Ammon's horn (tissue), 1 donor: ENCODE results near the gene DIP2C.
"Not testable (repeated sequence)": the region's sequence is repeated elsewhere in the genome, so short reads cannot be mapped to it uniquely, and the experiment has no call there.

ENCODE experiments used
- DNase-seq: peaks from one replicate; pipeline ENCODE4 v3.0.0-alpha.2; 2016; ENCODE audit warnings: low spot score

Gene DIP2C

DNA sequence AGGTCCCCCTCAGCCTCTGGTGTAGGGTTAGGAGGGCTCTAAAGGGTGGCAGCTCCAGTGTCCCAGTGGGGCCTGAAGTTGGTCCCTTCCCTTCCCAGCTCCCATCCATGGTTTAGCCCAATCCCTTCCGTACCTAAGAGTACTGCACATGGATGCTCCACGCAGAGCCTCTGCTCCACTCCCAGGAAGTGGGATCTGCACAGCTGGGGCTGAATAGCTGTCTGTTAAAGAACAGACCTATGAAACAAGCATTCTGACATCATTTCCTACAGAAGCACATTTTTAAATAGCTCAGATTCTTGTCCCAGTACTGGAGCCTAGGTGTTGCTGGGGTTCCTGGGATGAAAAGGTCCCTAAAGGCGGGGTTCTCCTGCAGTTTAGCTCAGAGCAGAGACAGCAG lies 418.3 kb downstream of the DIP2C start:
- no peak for DNase-seq

DNA sequence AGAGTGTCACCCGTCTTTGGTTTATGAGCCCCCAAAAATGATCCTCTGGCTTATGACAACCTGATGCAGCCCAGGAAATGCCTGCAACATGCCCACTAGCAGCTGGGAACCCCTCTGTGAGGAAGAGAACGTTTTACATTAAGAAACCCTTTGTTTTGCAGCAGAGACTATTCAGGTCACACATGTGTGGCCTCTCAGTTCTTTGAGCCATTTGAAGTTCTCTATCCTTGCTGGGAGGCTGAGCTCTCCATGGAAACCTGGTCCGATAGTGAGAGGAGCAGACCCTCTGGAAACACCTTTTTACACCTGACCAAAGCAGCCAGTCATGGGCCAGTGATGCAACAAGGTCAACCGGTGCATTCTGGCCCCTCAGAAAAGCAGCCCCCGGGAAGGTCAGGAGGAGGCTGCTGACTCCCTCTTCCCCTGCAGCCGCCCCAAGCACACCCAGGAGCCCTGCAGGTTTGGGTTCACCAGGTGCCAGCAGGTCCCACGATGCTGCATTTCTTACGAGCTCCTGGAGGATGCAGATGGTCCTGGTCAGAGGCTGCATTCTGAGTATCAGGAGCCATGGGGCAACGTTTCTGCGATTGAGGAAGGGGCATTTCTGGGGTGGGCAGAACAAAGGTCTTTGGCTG lies 419.9 kb downstream of the DIP2C start:
- DNase-seq, result no peak

DNA sequence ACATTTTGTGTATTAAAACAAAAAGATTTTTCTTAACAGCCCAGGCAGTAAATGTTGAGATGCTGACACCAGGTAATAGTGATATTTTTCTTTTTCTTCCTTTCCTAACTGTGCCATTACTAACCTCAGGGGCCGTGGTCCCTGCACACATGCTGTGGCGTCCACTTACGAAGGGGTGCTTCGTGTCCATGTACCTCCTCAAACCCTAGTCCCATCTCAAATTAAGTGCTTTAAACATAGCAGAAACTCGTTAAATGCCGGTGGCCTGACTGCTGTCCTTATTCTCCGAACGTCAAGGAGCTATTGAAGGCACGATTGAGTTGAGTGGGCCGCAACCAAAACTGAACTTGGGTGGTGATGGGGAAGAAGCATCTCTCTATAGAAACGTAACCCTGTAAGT lies 421.8 kb downstream of the DIP2C start:
- no peak for DNase-seq

DNA sequence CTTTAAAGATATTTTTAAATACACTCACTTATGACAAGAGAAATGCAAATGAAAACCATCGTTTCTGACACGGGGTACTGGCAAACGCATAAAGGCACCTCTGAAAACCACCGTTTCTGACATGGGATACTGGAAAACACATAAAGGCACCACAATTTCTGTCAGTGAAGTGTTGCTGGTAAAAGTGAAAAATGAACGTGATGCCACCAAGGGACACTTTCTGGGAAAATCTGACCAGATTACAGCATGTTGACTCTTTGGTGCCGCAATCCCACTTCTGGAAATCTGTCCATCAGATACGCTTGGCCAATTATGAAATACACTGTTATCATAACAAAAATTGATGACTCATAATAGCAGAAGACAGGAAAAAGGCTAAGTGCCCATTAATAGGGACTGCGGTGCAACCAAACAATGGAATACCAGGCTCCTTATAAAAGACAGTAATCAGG lies 422.5 kb downstream of the DIP2C start:
- no peak for DNase-seq

DNA sequence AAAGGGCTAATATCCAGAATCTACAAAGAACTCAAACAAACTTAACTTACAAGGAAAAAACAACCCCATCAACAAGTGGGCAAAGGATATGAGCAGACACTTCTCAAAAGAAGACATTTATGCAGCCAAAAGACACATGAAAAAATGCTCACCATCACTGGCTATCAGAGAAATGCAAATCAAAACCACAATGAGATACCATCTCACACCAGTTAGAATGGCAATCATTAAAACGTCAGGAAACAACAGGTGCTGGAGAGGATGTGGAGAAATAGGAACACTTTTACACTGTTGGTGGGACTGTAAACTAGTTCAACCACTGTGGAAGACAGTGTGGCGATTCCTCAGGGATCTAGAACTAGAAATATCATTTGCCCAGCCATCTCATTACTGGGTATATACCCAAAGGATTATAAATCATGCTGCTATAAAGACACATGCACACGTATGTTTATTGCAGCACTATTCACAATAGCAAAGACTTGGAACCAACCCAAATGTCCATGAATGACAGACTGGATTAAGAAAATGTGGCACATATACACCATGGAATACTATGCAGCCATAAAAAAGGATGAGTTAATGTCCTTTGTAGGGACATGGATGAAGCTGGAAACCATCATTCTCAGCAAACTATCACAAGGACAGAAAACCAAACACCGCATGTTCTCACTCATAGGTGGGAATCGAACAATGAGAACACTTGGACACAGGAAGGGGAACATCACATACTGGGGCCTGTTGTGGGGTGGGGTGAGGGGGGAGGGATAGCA lies 423.5 kb downstream of the DIP2C start:
- DNase-seq, result not testable (repeated sequence)

DNA sequence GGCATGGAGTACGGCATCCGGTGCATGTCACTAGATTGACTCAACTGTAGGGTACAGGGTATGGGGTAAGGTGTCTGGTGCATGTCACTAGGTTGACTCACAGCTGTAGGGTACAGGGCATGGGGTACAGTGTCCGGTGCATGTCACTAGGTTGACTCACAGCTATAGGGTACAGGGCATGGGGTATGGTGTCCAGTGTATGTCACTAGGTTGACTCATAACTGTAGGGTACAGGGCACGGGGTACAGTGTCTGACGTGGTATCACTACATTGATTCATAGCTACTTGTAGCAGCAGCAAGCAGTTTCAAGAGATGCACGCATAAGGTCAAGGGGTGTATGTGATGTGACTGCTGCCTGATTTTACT lies 424.4 kb downstream of the DIP2C start:
- DNase-seq, result not testable (repeated sequence)

DNA sequence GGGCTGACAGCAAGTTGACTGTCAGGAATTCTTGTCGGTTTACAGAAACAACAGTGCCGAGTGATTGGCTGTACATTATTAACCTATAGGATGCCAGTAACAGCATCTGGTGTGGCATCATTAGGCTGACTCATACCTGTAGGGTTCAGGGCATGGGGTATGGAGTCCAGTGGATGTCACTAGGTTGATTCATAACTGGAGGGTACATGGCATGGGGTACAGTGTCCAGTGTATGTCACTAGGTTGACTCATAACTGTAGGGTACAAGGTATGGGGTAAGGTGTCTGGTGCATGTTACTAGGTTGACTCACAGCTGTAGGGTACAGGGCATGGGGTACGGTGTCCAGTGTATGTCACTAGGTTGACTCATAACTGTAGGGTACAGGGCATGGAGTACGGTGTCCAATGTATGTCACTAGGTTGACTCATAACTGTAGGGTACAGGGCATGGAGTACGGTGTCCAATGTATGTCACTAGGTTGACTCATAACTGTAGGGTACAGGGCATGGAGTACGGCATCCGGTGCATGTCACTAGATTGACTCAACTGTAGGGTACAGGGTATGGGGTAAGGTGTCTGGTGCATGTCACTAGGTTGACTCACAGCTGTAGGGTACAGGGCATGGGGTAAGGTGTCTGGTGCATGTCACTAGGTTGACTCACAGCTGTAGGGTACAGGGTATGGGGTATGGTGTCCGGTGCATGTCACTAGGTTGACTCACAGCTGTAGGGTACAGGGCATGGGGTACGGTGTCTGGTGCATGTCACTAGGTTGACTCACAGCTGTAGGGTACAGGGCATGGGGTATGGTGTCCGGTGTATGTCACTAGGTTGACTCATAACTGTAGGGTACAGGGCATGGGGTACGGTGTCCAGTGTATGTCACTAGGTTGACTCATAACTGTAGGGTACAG lies 425.1 kb downstream of the DIP2C start:
- not testable (repeated sequence) for DNase-seq

DNA sequence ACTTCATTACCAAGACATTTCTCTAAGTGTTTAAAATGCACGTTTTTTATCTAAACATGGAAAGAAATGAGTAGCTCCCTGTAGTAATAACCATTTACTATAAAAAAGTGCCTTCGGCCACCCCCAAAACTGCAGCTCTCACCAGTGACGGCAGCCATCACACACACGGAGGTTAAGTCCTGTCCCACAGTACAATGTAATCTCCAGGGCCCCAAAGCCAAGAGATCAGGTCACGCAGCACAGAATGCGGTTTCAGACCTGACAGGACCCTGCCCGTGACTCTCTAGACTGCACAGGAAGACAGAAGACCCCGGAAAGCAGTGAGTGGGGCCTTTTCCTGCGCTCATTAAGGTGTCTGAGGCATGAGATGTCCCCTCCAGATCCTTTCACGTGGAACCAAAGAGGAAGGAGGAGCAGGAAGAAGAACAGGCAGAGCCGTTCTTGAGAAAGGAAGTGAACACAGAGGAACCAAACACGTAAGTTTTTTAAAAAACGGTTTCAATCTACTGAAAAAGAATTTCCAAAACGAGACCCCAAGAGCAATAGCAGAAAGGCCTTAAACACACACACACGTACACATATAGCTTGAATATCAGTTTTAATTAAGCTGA lies 428.5 kb downstream of the DIP2C start:
- DNase-seq, result no peak

DNA sequence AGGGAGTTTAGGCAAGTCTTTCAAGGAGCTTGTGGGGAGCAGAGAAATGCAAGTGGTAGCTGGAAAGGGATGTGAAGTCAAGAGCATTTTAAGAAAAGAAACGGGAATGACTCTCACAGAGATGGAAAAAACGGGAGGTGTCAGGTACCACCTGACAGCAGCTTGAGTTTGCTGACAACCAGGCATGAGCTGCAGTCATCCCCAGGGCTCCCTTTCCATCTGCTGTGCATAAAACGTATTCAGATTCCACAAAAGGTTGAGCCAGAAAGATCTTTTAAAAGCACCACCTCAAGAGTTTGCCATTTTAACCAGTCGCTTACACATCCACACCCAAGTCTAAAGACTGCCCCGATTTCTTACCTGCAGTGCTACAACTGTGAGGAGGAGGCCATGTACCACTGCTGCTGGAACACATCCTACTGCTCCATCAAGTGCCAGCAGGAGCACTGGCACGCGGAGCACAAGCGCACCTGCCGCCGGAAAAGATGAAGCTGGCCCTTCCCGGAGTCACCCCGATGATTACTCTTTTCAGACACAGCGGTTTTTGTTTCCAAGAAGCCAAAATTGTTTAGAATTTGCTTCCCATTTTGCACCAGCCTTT lies 437.4 kb downstream of the DIP2C start:
- no peak for DNase-seq

DNA sequence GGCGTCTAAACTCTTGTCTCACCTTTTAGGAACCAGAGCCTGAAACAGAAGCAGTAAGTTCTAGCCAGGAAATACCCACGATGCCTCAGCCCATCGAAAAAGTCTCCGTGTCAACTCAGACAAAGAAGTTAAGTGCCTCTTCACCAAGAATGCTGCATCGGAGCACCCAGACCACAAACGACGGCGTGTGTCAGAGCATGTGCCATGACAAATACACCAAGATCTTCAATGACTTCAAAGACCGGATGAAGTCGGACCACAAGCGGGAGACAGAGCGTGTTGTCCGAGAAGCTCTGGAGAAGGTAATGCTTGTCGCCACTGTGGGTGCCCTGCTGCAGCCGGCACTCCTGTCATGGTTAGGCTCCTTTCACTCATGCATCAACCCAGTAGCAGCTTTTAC lies 441.2 kb downstream of the DIP2C start:
- no peak for DNase-seq

DNA sequence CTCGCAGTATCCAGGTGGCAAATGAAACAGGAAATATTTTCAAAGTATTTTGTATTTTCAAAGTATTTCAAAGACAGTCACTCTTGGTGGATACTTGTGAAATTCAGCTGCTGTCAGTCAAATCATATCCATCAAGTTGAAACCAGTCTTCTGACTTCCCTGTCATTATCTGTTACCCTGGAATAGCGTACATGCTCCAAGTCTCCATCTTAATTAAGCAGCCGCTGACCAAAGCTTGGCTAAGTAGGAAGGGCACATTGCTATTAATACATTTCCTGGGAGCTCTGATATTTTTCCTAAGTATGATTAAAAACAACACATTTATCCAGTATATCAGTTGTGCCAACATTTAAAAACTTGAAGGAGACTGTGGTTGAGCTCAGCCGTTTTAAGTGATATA lies 442.0 kb downstream of the DIP2C start:
- DNase-seq, result no peak

DNA sequence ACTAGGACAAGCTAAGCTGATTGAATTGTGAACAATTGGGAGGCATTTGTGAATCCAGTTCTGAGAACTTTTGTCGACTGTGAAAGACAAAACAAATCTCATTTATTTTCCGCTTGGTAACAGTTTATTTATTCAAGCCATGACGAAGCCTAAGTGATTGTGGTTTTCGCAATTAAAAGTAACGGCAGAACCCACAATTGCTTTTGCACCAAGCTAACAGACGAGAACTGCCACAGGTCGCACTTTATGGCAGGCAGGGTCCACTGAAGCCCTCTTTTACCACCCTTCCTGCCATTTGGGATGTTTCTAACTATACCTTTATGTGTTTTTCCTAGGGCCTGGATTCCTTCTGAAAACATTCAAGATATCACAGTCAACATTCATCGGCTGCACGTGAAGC lies 443.0 kb downstream of the DIP2C start:
- no peak for DNase-seq

DNA sequence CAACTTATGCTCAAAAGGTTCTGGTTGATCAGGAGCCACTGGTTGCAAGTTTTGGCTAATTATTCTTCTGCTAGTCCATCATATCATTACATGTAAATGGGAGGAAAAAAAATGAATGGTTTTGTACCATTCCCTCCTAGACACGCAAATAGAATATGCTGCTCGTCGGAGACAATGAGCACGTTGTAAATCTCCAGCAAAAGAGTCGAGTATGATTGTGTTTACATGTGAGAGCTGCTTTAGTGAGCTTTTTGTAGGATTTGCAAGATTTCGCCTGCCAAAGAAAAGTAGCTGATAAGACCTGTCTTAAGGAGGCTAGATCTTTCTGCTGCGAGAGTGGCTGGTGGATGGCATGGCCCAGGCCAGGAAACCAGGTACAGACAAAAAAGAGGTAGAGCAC lies 445.2 kb downstream of the DIP2C start:
- peak; percentile 39 for DNase-seq

DNA sequence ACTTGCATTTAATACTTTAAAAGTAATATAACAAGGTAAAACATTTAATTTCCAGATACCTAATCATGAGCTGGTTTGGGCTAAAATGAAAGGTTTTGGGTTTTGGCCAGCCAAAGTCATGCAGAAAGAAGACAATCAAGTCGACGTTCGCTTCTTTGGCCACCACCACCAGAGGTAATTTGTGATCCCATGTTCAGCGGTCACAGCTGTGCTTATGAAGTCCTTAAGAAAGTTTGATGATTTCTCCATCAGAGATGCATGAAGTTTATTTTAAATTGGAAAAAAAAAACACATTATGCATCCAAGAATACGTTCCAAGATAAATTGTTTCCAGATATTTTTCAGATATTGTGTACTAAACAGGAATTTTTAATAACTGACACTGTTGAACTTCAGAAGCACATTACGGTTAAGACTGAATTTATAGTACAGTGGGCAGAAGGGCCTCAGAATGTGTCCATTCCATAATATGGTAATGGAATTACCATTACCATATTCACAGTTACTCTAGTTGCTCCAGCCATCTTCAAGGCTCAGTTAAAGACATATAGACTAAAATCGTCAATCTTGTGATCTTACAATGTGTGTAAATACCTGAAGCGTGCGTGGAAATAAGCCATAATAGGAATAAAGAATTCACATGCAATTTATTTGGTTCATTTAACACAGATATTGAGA lies 447.4 kb downstream of the DIP2C start:
- DNase-seq, result no peak

DNA sequence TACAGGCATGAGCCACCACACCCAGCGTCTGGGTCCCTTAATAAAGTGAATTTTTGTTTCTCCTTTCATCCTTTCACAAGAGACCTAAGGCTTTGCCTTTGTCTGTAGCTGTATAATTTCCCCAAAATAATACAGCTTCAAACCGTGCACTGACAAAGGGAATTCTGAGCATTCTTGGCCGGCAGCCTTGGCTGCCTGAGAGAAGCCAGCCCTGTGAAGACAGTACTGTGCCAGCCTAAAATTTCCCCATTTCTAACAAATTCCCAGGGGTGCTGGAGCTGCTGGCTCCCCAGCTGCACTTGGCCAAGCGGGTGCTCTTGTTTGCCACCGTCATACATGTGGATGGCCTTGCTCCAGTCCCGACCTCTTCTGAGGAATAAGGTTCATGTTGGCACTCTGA lies 448.0 kb downstream of the DIP2C start:
- peak; percentile 62 for DNase-seq

DNA sequence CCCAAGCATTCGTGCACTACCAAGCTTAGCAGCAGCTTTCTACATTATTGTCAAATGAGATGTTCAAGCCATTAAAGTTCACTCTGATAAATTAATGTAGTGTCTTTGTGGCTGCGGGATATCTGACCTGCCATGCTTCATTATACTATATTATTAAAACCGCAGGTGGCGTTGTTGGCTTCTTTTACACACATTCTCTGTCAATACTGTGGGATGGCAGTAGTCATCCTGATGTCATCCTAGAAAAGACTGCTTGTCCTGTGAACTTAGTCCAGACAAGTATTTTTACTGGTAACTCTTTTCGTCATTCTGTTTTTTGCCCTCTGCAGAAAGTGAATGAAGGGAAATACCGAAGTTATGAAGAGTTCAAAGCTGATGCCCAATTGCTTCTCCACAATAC lies 450.4 kb downstream of the DIP2C start:
- peak; percentile 18 for DNase-seq

DNA sequence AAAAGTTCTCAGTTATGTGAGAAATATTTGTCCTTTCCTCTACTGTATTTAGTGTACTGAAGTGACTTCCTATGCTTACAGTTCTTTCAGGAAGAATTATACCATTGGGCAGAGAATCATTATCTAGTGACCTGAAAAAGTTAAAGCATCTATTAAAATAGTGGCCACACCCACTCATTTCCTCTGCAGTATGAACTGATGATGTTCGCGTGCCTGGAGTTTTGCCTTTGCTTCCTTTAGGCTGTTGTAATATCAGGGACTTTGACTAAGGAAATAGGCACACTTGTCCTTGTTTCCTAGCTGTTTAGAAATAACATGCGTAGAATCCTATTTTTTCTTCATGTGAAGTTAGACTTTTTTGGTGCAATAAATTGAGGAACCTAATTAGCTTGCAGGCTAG lies 453.6 kb downstream of the DIP2C start:
- DNase-seq, result no peak

DNA sequence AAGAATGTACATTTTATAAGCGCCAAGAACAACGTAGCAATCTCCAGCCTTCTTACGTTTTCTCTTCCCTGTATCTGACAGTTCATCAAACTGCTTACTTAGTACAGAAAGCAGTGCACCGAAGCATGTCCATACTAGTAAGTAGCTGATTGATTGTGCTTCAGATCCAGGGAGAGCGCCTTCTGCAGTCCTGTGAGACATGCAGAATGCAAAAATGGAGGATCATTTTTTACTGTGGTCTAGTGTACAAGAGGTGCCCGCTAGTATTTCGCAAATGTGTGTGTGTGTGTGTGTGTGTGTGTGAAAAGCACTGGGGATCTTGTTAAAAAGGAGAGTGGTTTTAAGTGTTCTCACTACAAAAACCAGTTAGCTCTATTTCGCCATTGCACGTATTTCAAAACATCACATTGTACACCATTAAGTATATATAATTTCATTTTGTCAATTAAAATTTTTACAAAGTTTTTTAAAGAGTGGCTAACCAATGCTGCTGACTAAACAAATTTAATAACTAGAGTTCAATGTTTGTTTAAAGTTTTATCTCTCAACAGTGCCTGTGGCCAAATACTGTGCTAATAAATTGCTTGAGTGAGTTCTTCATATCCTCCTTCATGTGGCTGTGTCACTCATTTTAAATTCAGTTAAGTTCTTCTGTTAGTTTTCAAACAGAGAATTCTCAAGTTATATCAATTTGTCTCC lies 454.6 kb downstream of the DIP2C start:
- DNase-seq, result no peak

DNA sequence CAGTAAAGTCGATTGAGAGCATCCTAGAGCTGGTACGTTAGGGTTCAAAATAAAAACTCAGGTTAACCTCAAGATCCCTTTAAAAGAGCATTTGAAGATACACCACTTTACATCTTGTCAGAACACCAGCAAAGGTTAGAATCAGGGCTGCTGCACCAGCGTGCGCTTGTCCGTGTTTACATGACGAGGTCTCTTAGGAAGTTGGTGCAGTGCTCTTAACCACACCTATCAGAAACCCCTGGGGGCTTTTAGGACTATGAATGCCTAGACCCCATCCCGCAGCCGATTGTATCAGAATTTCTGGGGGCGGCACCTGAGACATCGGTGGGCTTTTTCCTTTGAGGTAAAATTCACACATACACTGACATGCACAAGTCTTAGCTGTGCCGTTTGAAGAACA lies 456.6 kb downstream of the DIP2C start:
- no peak for DNase-seq

DNA sequence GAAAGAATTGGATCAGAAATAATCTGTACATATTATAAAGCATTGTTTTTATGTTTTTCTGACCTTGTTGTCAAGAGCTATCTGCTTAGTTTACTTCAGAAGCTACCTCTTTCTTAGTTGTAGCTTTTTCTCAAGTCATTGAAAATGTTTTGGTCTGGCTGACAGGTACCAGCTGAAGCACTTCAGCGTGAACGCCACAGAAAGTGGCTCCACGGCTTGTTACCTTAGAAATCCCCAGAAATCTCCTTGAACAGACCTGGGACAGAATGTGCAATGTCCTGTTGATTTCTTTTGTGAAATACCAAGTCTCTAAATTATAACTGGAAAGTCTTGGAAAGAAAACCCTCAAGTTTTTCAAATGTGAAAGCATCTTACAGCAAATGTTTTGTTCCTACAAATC lies 457.4 kb downstream of the DIP2C start:
- DNase-seq, result no peak

DNA sequence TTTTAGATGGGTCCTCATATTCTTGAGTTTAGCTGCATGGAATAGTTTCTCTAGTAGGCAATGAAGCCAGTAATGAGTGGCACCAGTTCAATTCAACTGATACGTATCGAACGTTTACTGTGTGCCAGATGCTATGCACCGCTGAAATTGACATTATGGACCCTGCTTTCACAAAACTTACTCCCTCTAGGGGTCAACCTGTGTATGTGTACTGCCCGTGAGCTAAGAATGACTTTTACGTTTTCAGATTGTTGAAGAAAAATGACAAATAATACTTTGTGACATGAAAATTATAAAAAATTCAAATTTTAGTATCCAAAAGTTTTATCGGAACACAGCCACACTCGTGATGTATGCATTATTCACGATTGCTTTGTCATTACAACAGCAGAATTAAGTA lies 458.7 kb downstream of the DIP2C start:
- no peak for DNase-seq
